SK-N-SH (cell line): ENCODE results near the gene GYS1. TPM values are rescaled to one million over a fixed set of nuclear protein-coding genes. Genes with fewer than 3 reads are reported as not detected.
A peak's percentile ranks its signal among the peaks of the same experiment; 100 is the strongest.

Experiments
- CTCF ChIA-PET: fragments of 300-600, 350-600 bp; formaldehyde crosslinking; extraction: SDS; loops from one replicate; lab custom pipeline; 2021; lab: Yijun Ruan, JAX
- POLR2A ChIA-PET: fragments of 350-600 bp; sonication (Branson Sonifier 250); formaldehyde crosslinking; extraction: SDS; loops from one replicate; lab custom pipeline; 2020; ENCODE audit warnings: antibody characterized with exemption, inconsistent platforms; lab: Yijun Ruan, JAX
- DNase-seq: peaks from one replicate; pipeline ENCODE4 v3.0.0; 2012
- H2AFZ ChIP-seq: fragments of 200-600 bp; sonication (generic); 2 replicates; pipeline ENCODE4 v1.8.1; 2016; ENCODE audit warnings: antibody characterized with exemption, mild to moderate bottlenecking, low read depth
- H3F3A ChIP-seq: fragments of 200-600 bp; sonication (generic); replicated peaks from 2 replicates; pipeline ENCODE3; 2016; ENCODE audit warnings: antibody characterized with exemption, mild to moderate bottlenecking; ENCODE audit not compliant: insufficient read depth
- H3K27ac ChIP-seq, 2 experiments: fragments of 200-500 bp in 1 of 2; fragments of 200-600 bp in 1 of 2; sonication (Bioruptor generic) in 1 of 2; sonication (generic), shearing (Covaris generic) in 1 of 2; 2 replicates each; pipeline versions ENCODE4 v1.5.1 to v1.6.1; 2014 to 2016; ENCODE audit warnings: low read depth in 2 of 2, inconsistent platforms in 1 of 2, low read length in 1 of 2, mild to moderate bottlenecking in 1 of 2, mixed read lengths in 1 of 2
- H3K27me3 ChIP-seq: fragments of 200-600 bp; sonication (generic), shearing (Covaris generic); 2 replicates; pipeline ENCODE4 v1.6.1; 2016; ENCODE audit warnings: mixed run types; ENCODE audit not compliant: insufficient read depth
- H3K36me3 ChIP-seq, 2 experiments: fragments of 200-500 bp in 1 of 2; fragments of 200-600 bp in 1 of 2; sonication (Bioruptor generic) in 1 of 2; sonication (generic) in 1 of 2; replicated peaks in 1 of 2; 2 replicates each; pipeline versions ENCODE3 to v1.5.1; 2014 to 2016; ENCODE audit warnings: low read length in 1 of 2, mild to moderate bottlenecking in 1 of 2; ENCODE audit not compliant: insufficient read depth in 2 of 2, control insufficient read depth in 1 of 2
- H3K4me1 ChIP-seq, 2 experiments: fragments of 200-500 bp in 1 of 2; fragments of 200-600 bp in 1 of 2; sonication (Bioruptor generic) in 1 of 2; sonication (generic), shearing (Covaris generic) in 1 of 2; 2 replicates each; pipeline versions ENCODE4 v1.5.1 to v1.6.1; 2014 to 2016; ENCODE audit warnings: low read depth in 1 of 2, low read length in 1 of 2, mixed run types in 1 of 2; ENCODE audit not compliant: insufficient read depth in 2 of 2, control insufficient read depth in 1 of 2
- H3K4me2 ChIP-seq: fragments of 200-600 bp; sonication (generic), shearing (Covaris generic); 2 replicates; pipeline ENCODE4 v1.6.1; 2017; ENCODE audit warnings: mixed run types
- H3K4me3 ChIP-seq, 2 experiments: fragments of 200-500 bp in 1 of 2; fragments of 200-600 bp in 1 of 2; sonication (Bioruptor generic) in 1 of 2; sonication (generic), shearing (Covaris generic) in 1 of 2; 2 replicates each; pipeline versions ENCODE4 v1.5.1 to v1.8.1; 2014 to 2016; ENCODE audit warnings: low read depth in 2 of 2, inconsistent platforms in 1 of 2, low read length in 1 of 2, mild to moderate bottlenecking in 1 of 2, mixed read lengths in 1 of 2, moderate library complexity in 1 of 2
- H3K79me2 ChIP-seq: fragments of 200-600 bp; sonication (generic); 2 replicates; pipeline ENCODE4 v1.8.1; 2017; ENCODE audit warnings: mild to moderate bottlenecking; ENCODE audit not compliant: insufficient read depth
- H3K9ac ChIP-seq: fragments of 200-600 bp; sonication (generic); 2 replicates; pipeline ENCODE4 v1.6.1; 2017; ENCODE audit warnings: mixed run types
- H3K9me2 ChIP-seq: fragments of 200-600 bp; sonication (generic); 2 replicates; pipeline ENCODE4 v1.6.1; 2017; ENCODE audit warnings: mixed run types
- H3K9me3 ChIP-seq: fragments of 200-600 bp; sonication (generic); 2 replicates; pipeline ENCODE4 v1.6.1; 2017; ENCODE audit warnings: mixed run types, mild to moderate bottlenecking, moderate library complexity
- H4K20me1 ChIP-seq: fragments of 200-600 bp; sonication (generic); 2 replicates; pipeline ENCODE4 v1.6.1; 2017; ENCODE audit warnings: mild to moderate bottlenecking, mixed run types; ENCODE audit not compliant: insufficient read depth
- CHD2 ChIP-seq: fragments of 150-350 bp; IDR thresholded peaks from 2 replicates; pipeline ENCODE4 v1.6.1; 2018; ENCODE audit warnings: low read length; ENCODE audit not compliant: partially characterized antibody
- CTCF ChIP-seq: fragments of 200-600 bp; sonication (generic); IDR thresholded peaks from 2 replicates; pipeline ENCODE4 v1.6.1; 2017; ENCODE audit warnings: antibody characterized with exemption, mild to moderate bottlenecking, moderate library complexity
- ELF1 ChIP-seq: IDR thresholded peaks from 2 replicates; pipeline ENCODE4 v1.4.0; 2012
- EP300 ChIP-seq, 2 experiments: IDR thresholded peaks; 2 replicates each; pipeline versions ENCODE4 v1.4.0 to v1.6.1; 2012; ENCODE audit warnings: borderline replicate concordance in 1 of 2, low read depth in 1 of 2, low read length in 1 of 2
- EZH2phosphoT487 ChIP-seq: fragments of 200-600 bp; sonication (generic); IDR thresholded peaks from 2 replicates; pipeline ENCODE4 v1.6.1; 2017; ENCODE audit warnings: low read depth, mixed run types, mild to moderate bottlenecking, antibody characterized with exemption, moderate library complexity, borderline replicate concordance
- FOSL2 ChIP-seq: IDR thresholded peaks from 2 replicates; pipeline ENCODE4 v1.4.0; 2012; ENCODE audit warnings: low read depth, mild to moderate bottlenecking, moderate library complexity, borderline replicate concordance
- GATA2 ChIP-seq: sonication (generic); formaldehyde crosslinking; IDR thresholded peaks from 2 replicates; pipeline ENCODE4 v1.5.0; 2020; ENCODE audit warnings: mild to moderate bottlenecking, missing genetic modification reagents
- JUND ChIP-seq: IDR thresholded peaks from 2 replicates; pipeline ENCODE4 v1.4.0; 2012
- MAX ChIP-seq: IDR thresholded peaks from 2 replicates; pipeline ENCODE4 v1.4.0; 2012; ENCODE audit warnings: low read depth
- MEF2A ChIP-seq: IDR thresholded peaks from 2 replicates; pipeline ENCODE4 v1.4.0; 2012; ENCODE audit warnings: low read depth, borderline replicate concordance
- MXI1 ChIP-seq: IDR thresholded peaks from 2 replicates; pipeline ENCODE4 v1.6.1; 2012; ENCODE audit warnings: mild to moderate bottlenecking, low read depth, low read length, improper control_type of control experiment
- NFIC ChIP-seq: IDR thresholded peaks from 2 replicates; pipeline ENCODE4 v1.4.0; 2012; ENCODE audit warnings: borderline replicate concordance
- NRF1 ChIP-seq: IDR thresholded peaks from 2 replicates; pipeline ENCODE4 v1.6.1; 2012; ENCODE audit warnings: low read depth, mild to moderate bottlenecking, low read length
- PBX3 ChIP-seq: IDR thresholded peaks from 2 replicates; pipeline ENCODE4; 2012
- POLR2AphosphoS5 ChIP-seq: IDR thresholded peaks from 2 replicates; pipeline ENCODE4 v1.6.1; 2012; ENCODE audit warnings: low read depth, low read length
- RAD21 ChIP-seq: IDR thresholded peaks from 2 replicates; pipeline ENCODE4 v1.6.1; 2012; ENCODE audit warnings: mild to moderate bottlenecking, low read length
- RCOR1 ChIP-seq: fragments of 150-350 bp; IDR thresholded peaks from 2 replicates; pipeline ENCODE4 v1.6.1; 2017; ENCODE audit warnings: antibody characterized with exemption, low read length
- REST ChIP-seq: IDR thresholded peaks from 2 replicates; pipeline ENCODE4 v1.6.1; 2012; ENCODE audit warnings: mild to moderate bottlenecking, low read depth, low read length, moderate library complexity
- SIN3A ChIP-seq: IDR thresholded peaks from 2 replicates; pipeline ENCODE4 v1.6.1; 2012; ENCODE audit warnings: low read depth, mild to moderate bottlenecking, low read length, moderate library complexity, borderline replicate concordance
- TAF1 ChIP-seq: IDR thresholded peaks from 2 replicates; pipeline ENCODE4 v1.6.1; 2012; ENCODE audit warnings: low read depth, mild to moderate bottlenecking, low read length, moderate library complexity, borderline replicate concordance
- TEAD4 ChIP-seq: IDR thresholded peaks from 2 replicates; pipeline ENCODE4 v1.4.0; 2012; ENCODE audit warnings: mild to moderate bottlenecking, borderline replicate concordance; ENCODE audit not compliant: insufficient read depth
- USF2 ChIP-seq: fragments of 150-350 bp; IDR thresholded peaks from 2 replicates; pipeline ENCODE4 v1.6.1; 2017; ENCODE audit warnings: antibody characterized with exemption, low read length, low read depth, borderline replicate concordance
- YY1 ChIP-seq: IDR thresholded peaks from 2 replicates; pipeline ENCODE4 v1.4.0; 2012; ENCODE audit warnings: low read depth, mild to moderate bottlenecking
- WGBS: methylation state at CpG from one replicate; pipeline ENCODE4 v1.1.6; 2017; ENCODE audit warnings: low lambda C conversion rate; 5-methylcytosine and 5-hydroxymethylcytosine counted together
- polyA plus RNA-seq, 3 experiments: library from polyadenylated mRNA; depleted of rRNA; stranded (reverse); fragments of >200 nt; gene quantifications; 2 replicates each; pipeline ENCODE4 v1.2.3, GENCODE V29; 2012

GYS1 gene
- polyA plus RNA-seq, 1 of the 3 experiments (the other 2 are of a cell fraction) = 25.3 TPM

GRCh38 chr19:48954595-48955307, 38.4 kb downstream of the GYS1 start, which contains the start of gene BAX:
Gene BAX, plus strand, starts transcription at chr19:48954875. Its CDS starts 54 bp downstream, at chr19:48954929.
- ChIA-PET CTCF (interaction anchor here (0.7 to 2.6 kb wide), 7 partner anchors 16 to 309 kb away, joined by 3 to 7 read pairs (median 3); partner anchors contain the start of genes CA11 and HSD17B14), POLR2A (interaction anchor here (1.0 to 1.6 kb wide), 4 partner anchors 10 to 83 kb away, joined by 4 to 11 read pairs (median 5); partner anchors contain the start of genes DHDH, NUCB1 and PPP1R15A)
- Histone ChIP-seq H3F3A (peaks cover 8% of the 10 kb centered on the region), H2AFZ (peak within 1 kb of the TSS; percentile 100), H3K4me3 (peak within 1 kb of the TSS; percentile 76 to 80), H3K4me1 (peaks cover 8 to 10% of the 10 kb centered on the region in 2 experiments; a peak in 2 of 4 replicates), H3K36me3 (peaks cover 8 to 27% of the 10 kb centered on the region in 2 experiments), H3K9me3 (no peaks in the 10 kb centered on the region), H3K27ac (peak within 1 kb of the TSS; percentile 83 to 86), H3K4me2 (peak within 1 kb of the TSS; percentile 92), H3K9ac (peak within 1 kb of the TSS; percentile 97), H3K27me3 (no peaks in the 10 kb centered on the region), H3K9me2 (no peaks in the 10 kb centered on the region), H3K79me2 (peaks cover 41% of the 10 kb centered on the region), H4K20me1 (no peaks in the 10 kb centered on the region)
- 2% methylated on average over 17 of the region's 71 CpGs for WGBS
- DNase-seq = peak; percentile 99
- TF ChIP-seq MEF2A (no peak), JUND (no peak), USF2 (peak; percentile 100), TEAD4 (no peak), MXI1 (peak; percentile 89), CHD2 (peak; percentile 92), CTCF (no peak), POLR2AphosphoS5 (peak; percentile 78), NRF1 (no peak), FOSL2 (no peak), NFIC (no peak), RAD21 (0 out of 2 replicates have a peak, but pooled peaks have one; percentile 1), GATA2 (CRISPR knock-in tag) (no peak), REST (peak; percentile 61), EZH2phosphoT487 (no peak), ELF1 (peak; percentile 27), TAF1 (peak; percentile 65; the same call in 1 of the 2 replicates), YY1 (peak; percentile 97), EP300 (IDR thresholded peaks at IDR 0.05; ENCODE audit: borderline replicate concordance in 1 of 2, low read depth in 1 of 2, low read length in 1 of 2) (peak; percentile 13 to 20; a peak in 1 of 4 replicates), PBX3 (peak; percentile 66), SIN3A (peak; percentile 71; the same call in 1 of the 2 replicates), RCOR1 (peak; percentile 85), MAX (peak; percentile 77)
